Keratinocyte (primary cell): ENCODE data around the gene SMURF1.

Source experiments
- CTCF ChIP-seq, 3 experiments: IDR thresholded peaks in 1 of 3; conservative IDR thresholded peaks in 1 of 3; optimal IDR thresholded peaks in 1 of 3; 2 replicates in 2 of 3; 3 replicates in 1 of 3; pipeline versions ENCODE3 to v1.5.1; 2011; ENCODE audit warnings: low read length in 3 of 3, mild to moderate bottlenecking in 3 of 3, moderate library complexity in 2 of 3, control low read depth in 1 of 3, inconsistent platforms in 1 of 3; ENCODE audit not compliant: insufficient read depth in 2 of 3; ENCODE audit errors: extremely low read depth in 1 of 3
- EZH2 ChIP-seq: IDR thresholded peaks from one replicate; pipeline ENCODE4 v1.6.1; 2012; ENCODE audit warnings: inconsistent platforms, mild to moderate bottlenecking, low read length, moderate library complexity

DNA sequence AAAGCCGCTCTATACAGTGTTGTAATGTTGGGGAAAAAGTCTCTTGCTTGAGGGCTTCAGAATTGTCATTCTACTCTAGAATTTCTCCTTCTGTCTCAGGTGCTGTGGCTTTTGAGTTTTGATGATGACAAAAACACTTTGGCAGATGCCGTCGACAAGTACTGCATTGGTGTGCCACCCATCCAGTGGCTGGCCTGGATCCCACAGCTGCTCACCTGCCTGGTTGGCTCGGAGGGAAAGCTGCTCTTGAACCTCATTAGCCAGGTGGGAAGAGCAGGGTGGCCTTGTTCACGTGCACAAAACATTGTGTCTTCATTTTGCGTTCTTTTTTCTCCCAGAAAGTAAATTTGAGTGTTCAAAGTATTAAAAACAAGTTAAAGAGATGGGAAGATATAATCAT lies 153.6 kb downstream of the SMURF1 start:
- no peak for TF ChIP-seq CTCF (optimal IDR thresholded peaks at IDR 0.05 in 1 of 3, IDR thresholded peaks at IDR 0.05 in 1 of 3, conservative IDR thresholded peaks at IDR 0.05 in 1 of 3; ENCODE audit: extremely low read depth in 1 of 3, insufficient read depth in 2 of 3, low read length in 3 of 3)
- no peak for TF ChIP-seq EZH2
